ENCODE results near the gene TTYH2.
"Not testable (repeated sequence)": the region's sequence is repeated elsewhere in the genome, so short reads cannot be mapped to it uniquely, and the experiment has no call there.

The TTYH2 gene

GRCh38 chr17:74257311-74257710 lies 43.9 kb downstream of the TTYH2 start:
- TF ChIP-seq CTCF (IDR thresholded peaks at IDR 0.05; ENCODE audit: insufficient read depth, low read depth, low read length, missing control alignments), result no peak
- no peak for DNase-seq (ENCODE audit: low read depth)
- no peak overlapping the region for H3K4me3 ChIP-seq (ENCODE audit: low read length)

GRCh38 chr17:74259667-74260524 lies 46.5 kb downstream of the TTYH2 start:
- peak; percentile 7 for DNase-seq (ENCODE audit: low read depth)
- H3K4me3 ChIP-seq (ENCODE audit: low read length), result no peak overlapping the region
- peak; percentile 8 for TF ChIP-seq CTCF (IDR thresholded peaks at IDR 0.05; ENCODE audit: insufficient read depth, low read depth, low read length, missing control alignments)

GRCh38 chr17:74260525-74260850 lies 47.1 kb downstream of the TTYH2 start:
- no peak overlapping the region for H3K4me3 ChIP-seq (ENCODE audit: low read length)
- no peak for TF ChIP-seq CTCF (IDR thresholded peaks at IDR 0.05; ENCODE audit: insufficient read depth, low read depth, low read length, missing control alignments)
- DNase-seq (ENCODE audit: low read depth), result no peak

- DNase-seq (ENCODE audit: low read depth), result no peak
- TF ChIP-seq CTCF (IDR thresholded peaks at IDR 0.05; ENCODE audit: insufficient read depth, low read depth, low read length, missing control alignments), result no peak
- H3K4me3 ChIP-seq (ENCODE audit: low read length), result no peak overlapping the region
These were observed 49.2 kb downstream of the TTYH2 start for GRCh38 chr17:74262601-74263000.

GRCh38 chr17:74267054-74267453 lies 53.7 kb downstream of the TTYH2 start:
- H3K4me3 ChIP-seq (ENCODE audit: low read length); DNase-seq (ENCODE audit: low read depth): not testable (repeated sequence)

GRCh38 chr17:74267579-74267978 lies 54.2 kb downstream of the TTYH2 start:
- no peak for DNase-seq (ENCODE audit: low read depth)
- TF ChIP-seq CTCF (IDR thresholded peaks at IDR 0.05; ENCODE audit: insufficient read depth, low read depth, low read length, missing control alignments), result no peak

GRCh38 chr17:74267987-74268499 lies 54.7 kb downstream of the TTYH2 start:
- no peak for DNase-seq (ENCODE audit: low read depth)
- H3K4me3 ChIP-seq (ENCODE audit: low read length), result no peak overlapping the region
- no peak for TF ChIP-seq CTCF (IDR thresholded peaks at IDR 0.05; ENCODE audit: insufficient read depth, low read depth, low read length, missing control alignments)

More at GRCh38 chr17:74267579-74267978, 54.2 kb downstream of the TTYH2 start:
- no peak overlapping the region for H3K4me3 ChIP-seq (ENCODE audit: low read length)
